ENCODE data around the gene ZNF554.
"Not testable (repeated sequence)": the region's sequence is repeated elsewhere in the genome, so short reads cannot be mapped to it uniquely, and the experiment has no call there.

The ZNF554 gene

DNA sequence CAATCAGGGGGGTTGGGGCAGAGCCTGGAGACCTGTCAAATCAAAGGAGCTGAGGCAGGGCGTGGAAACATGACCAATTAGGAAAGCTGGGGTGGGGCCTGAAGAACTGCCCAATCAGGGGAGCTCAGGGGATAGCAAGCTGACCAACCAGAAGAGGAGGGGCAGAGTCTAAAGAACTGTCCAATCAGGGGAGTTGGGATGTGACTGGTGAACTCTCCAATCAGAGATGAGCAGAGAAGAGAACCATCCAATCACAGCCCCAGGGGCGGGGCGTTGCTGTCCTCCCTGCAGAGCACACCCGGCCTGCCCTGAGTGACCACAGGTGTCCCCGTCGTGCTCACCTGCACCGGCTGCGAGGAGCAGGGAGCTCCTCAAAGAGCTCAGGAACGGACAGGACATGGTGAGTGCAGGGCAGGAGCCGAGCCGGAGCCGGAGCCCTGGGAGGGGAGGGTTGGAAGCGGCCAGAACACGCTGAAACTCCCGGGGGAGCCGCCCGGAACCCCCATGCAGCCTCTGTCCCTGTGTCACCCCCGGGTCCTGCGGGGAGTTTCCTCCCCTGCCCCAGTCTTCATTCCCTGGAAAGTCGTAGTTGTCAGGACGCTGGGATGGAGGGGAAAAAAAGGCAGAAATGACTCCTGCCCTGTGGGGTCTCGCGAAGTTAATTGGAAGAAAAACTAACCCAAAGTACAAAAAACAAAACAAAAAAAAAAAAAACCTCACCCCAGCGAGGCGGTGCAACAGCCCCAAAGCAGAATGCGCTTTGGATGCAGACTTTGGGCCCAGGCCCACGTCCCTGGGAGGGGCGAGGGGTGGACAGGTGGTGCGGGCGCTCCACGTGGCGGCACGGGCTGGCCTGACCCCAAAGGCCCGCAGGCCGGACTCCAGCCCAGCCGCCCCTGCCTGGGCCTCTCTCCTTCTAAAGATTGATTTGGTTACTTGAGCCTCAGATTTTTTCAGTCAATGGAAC lies 47.6 kb downstream of the ZNF554 start, which contains the start of gene ZNF556:
ZNF556 (plus strand) TSS at position 311 of the 967 bp plus-strand sequence; CDS start at position 398, 87 bp downstream.
- in situ Hi-C loops (cut with MboI; ENCODE audit: low pct_unique_long_range_greater_than_20kb, low sequenced_read_pairs, unreplicated experiment) = no loop called here
- DNase-seq (ENCODE audit: low spot score) = peak; percentile 42

GRCh38 chr19:2869618-2870017 lies 50.0 kb downstream of the ZNF554 start:
- in situ Hi-C loops (cut with MboI; ENCODE audit: low pct_unique_long_range_greater_than_20kb, low sequenced_read_pairs, unreplicated experiment) = loop anchor here (10.0 kb wide), 1 partner anchor 225 kb away; no protein-coding TSS in a partner anchor
- DNase-seq (ENCODE audit: low spot score) = peak; percentile 23
- TF ChIP-seq CTCF (IDR thresholded peaks at IDR 0.05; ENCODE audit: extremely low read depth, insufficient read depth, missing control alignments) = no peak

More for the DNA sequence above, 47.6 kb downstream of the ZNF554 start, which contains the start of gene ZNF556:
- TF ChIP-seq CTCF (IDR thresholded peaks at IDR 0.05; ENCODE audit: extremely low read depth, insufficient read depth, missing control alignments) = no peak

- in situ Hi-C loops (cut with MboI; ENCODE audit: low pct_unique_long_range_greater_than_20kb, low sequenced_read_pairs, unreplicated experiment) = loop anchor here (10.0 kb wide), 1 partner anchor 227 kb away; no protein-coding TSS in a partner anchor
- DNase-seq (ENCODE audit: low spot score) = not testable (repeated sequence)
Measured at GRCh38 chr19:2872175-2872574, 52.5 kb downstream of the ZNF554 start.

GRCh38 chr19:2877398-2878331 lies 58.0 kb downstream of the ZNF554 start:
- no peak for DNase-seq (ENCODE audit: low spot score)
- in situ Hi-C loops (cut with MboI; ENCODE audit: low pct_unique_long_range_greater_than_20kb, low sequenced_read_pairs, unreplicated experiment) = loop anchor here (10.0 kb wide), 1 partner anchor 233 kb away; no protein-coding TSS in a partner anchor
- TF ChIP-seq CTCF (IDR thresholded peaks at IDR 0.05; ENCODE audit: extremely low read depth, insufficient read depth, missing control alignments) = no peak

DNA sequence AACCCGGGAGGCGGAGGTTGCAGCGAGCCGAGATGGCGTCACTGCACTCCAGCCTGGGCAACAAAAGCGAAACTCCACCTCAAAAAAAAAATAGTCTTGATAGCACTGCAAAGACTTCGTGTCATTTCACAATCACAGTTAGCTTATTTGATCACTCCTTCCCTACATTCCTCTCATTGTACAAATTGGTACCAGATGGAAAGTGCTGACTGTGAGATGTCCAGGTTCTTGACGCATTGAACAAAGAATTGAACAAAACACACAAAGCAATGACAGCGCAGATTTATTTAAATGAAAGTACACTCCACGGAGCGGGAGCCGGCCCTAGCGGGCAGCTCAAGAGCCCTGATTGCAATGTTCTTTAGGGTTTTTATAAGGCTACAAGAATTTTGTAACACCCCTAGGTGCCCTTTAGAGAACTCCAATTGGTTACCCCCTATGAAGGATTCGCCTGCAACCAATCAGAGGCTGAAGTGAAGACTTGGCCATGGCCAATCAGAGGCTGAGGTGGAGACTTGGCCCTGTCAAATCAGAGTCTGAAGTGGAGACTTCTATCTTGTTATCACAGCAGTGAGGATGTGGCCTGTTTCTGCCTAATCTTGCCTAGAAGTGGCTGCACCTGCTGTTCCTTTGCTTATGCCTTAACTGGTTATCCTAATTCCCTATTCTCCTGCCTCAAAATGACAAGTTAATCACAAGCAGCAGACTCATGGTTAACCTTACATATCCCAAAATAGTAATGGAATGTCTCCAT lies 64.2 kb downstream of the ZNF554 start:
- no peak for TF ChIP-seq CTCF (IDR thresholded peaks at IDR 0.05; ENCODE audit: extremely low read depth, insufficient read depth, missing control alignments)
- in situ Hi-C loops (cut with MboI; ENCODE audit: low pct_unique_long_range_greater_than_20kb, low sequenced_read_pairs, unreplicated experiment) = no loop called here
- no peak for DNase-seq (ENCODE audit: low spot score)

DNA sequence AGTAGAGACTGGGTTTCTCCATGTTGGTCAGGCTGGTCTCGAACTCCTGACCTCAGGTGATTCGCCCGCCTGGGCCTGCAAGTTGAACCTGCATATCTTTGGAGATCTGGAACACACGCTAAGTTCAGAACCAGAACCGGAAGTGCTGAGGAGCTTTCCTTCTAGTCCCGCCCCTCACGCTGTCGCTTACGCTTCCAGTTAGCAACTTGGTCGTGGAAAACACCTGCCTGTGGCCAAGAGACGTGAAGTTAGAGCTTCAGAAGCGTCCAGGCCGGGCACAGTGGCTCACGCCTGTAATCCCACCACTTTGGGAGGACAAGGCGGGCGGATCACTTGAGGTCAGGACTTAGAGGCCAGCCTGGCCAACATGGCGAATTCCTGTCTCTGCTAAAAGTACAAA lies 66.1 kb downstream of the ZNF554 start:
- in situ Hi-C loops (cut with MboI; ENCODE audit: low pct_unique_long_range_greater_than_20kb, low sequenced_read_pairs, unreplicated experiment) = no loop called here
- DNase-seq (ENCODE audit: low spot score) = no peak
- TF ChIP-seq CTCF (IDR thresholded peaks at IDR 0.05; ENCODE audit: extremely low read depth, insufficient read depth, missing control alignments) = no peak

Data from GM13977 (cell line).